Skeletal muscle tissue (tissue), 4 donors: ENCODE results near the gene HSD17B8. TPM values are rescaled to one million over a fixed set of nuclear protein-coding genes. Genes with fewer than 3 reads are reported as not detected.

Source experiments
- H3K27ac ChIP-seq: one replicate; pipeline ENCODE4 v1.7.0; 2013; ENCODE audit warnings: mild to moderate bottlenecking, low read depth, low read length, inconsistent platforms
- H3K27me3 ChIP-seq, 3 donors: one replicate each; pipeline ENCODE4 v1.7.0; 2013; ENCODE audit warnings: low read length in 3 of 3; ENCODE audit not compliant: control insufficient read depth in 3 of 3, insufficient read depth in 3 of 3
- H3K36me3 ChIP-seq, 3 donors: one replicate each; pipeline ENCODE4 v1.7.0; 2013; ENCODE audit warnings: low read length in 3 of 3; ENCODE audit not compliant: control insufficient read depth in 3 of 3, insufficient read depth in 3 of 3
- H3K4me1 ChIP-seq, 3 donors: one replicate each; pipeline ENCODE4 v1.7.0; 2013; ENCODE audit warnings: low read length in 3 of 3, mild to moderate bottlenecking in 3 of 3; ENCODE audit not compliant: control insufficient read depth in 3 of 3, insufficient read depth in 3 of 3
- H3K4me3 ChIP-seq, 3 donors: one replicate each; pipeline ENCODE4 v1.7.0; 2013; ENCODE audit warnings: low read length in 3 of 3
- H3K9ac ChIP-seq, 3 donors: one replicate each; pipeline ENCODE4 v1.7.0; 2013; ENCODE audit warnings: low read length in 3 of 3, mild to moderate bottlenecking in 3 of 3, moderate library complexity in 2 of 3, low read depth in 1 of 3
- H3K9me3 ChIP-seq, 3 donors: one replicate each; pipeline ENCODE4 v1.7.0; 2013; ENCODE audit warnings: low read length in 3 of 3; ENCODE audit not compliant: control insufficient read depth in 3 of 3
- total RNA-seq: library from RNA; depleted of rRNA; stranded (reverse); fragments of >200 nt; gene quantifications from one replicate; pipeline ENCODE4 v1.2.3, GENCODE V29; 2014
- donor health status: Osteomylitis.

HSD17B8 gene
- total RNA-seq: 15.7 TPM

DNA sequence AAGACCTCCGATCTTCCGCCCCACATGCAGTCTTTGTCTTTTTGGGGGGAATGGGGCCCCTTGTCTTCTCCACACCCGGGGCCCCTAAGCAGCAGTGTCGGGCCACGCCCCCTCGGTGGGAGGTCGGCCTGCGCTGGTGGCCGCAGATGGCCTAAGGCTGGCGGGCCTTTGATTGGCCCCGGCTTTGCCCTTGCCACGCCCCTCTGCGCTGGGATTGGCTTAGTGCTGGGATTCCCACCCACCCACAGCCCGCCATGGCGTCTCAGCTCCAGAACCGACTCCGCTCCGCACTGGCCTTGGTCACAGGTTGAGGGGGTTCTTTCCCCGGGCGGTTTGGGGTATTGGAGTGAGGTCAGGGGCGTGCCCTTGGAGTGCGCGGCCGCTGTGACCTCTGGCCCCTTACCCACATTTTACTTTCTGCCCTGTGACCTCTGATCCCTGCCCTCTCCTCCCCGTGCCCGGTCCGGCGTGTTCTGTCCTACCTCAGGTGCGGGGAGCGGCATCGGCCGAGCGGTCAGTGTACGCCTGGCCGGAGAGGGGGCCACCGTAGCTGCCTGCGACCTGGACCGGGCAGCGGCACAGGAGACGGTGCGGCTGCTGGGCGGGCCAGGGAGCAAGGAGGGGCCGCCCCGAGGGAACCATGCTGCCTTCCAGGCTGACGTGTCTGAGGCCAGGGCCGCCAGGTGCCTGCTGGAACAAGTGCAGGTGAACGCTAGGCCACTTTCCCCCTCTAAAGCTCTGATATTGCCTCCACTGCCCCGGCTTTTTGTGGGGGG, at the start of gene HSD17B8:
Gene HSD17B8 (plus strand): TSS at position 241 of the 776 bp plus-strand sequence. CDS start 14 bp downstream, at position 255.
- peaks cover 22 to 35% (median 32%) of the 10 kb centered on the region in 3 donors for H3K36me3 ChIP-seq
- H3K9ac ChIP-seq: peak within 1 kb of the TSS; percentile 90 to 96 (median 91)
- no peaks in the 10 kb centered on the region for H3K9me3 ChIP-seq
- H3K27ac ChIP-seq: peak within 1 kb of the TSS; percentile 66
- H3K4me1 ChIP-seq: peaks cover 34 to 61% (median 45%) of the 10 kb centered on the region in 3 donors
- H3K27me3 ChIP-seq: no peaks in the 10 kb centered on the region
- H3K4me3 ChIP-seq: peak within 1 kb of the TSS; percentile 83 to 93 (median 91)

DNA sequence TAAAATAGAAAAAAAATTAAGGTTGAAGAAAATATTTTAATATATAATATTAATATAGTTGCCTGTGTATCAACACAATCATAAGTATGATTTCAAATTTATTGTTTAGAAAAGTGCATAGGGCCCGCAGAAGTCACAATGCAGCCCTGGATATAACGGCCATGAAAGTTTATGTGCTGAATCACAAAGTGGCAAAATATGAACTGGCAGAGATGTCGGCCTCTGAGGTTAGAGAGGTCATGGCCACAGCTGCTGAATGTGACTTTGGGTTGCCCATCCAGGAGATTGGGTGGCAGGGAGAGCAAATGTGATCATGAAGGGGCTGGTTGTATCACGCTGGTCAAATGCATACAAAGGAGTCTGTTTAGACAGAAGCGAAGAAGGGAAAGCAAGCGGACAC, 47.9 kb upstream of the HSD17B8 start:
- Histone ChIP-seq H3K9me3 (no peaks in the 10 kb centered on the region), H3K36me3 (no peaks in the 10 kb centered on the region), H3K9ac (no peak overlapping the region), H3K27ac (no peak overlapping the region), H3K4me3 (no peak overlapping the region), H3K4me1 (peaks cover 3 to 12% (median 11%) of the 10 kb centered on the region in 3 donors), H3K27me3 (no peaks in the 10 kb centered on the region)

DNA sequence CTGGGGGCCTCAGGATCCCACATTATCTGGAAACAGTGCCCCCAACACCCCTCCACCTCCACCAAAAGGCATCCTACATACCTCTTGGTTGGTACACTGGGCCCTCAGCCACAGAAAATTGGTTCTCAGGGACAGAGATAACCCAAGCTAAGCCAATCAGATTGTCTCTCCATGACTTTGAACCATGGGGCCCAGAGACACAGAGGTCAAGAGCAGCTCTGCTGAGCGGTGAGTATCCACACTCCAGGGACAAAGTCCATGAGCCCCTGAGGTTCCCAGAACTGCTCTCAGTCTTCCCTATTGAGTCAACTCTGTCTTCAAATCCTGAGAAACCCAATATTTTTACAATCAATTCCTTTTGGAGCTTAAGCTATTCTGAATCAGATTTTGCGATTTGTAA, 47.5 kb upstream of the HSD17B8 start:
- H3K4me3 ChIP-seq: no peak overlapping the region
- no peak overlapping the region for H3K9ac ChIP-seq
- H3K27ac ChIP-seq: no peak overlapping the region
- peaks cover 7 to 17% (median 15%) of the 10 kb centered on the region in 3 donors for H3K4me1 ChIP-seq
- no peaks in the 10 kb centered on the region for H3K9me3 ChIP-seq
- H3K36me3 ChIP-seq: no peaks in the 10 kb centered on the region
- no peaks in the 10 kb centered on the region for H3K27me3 ChIP-seq

DNA sequence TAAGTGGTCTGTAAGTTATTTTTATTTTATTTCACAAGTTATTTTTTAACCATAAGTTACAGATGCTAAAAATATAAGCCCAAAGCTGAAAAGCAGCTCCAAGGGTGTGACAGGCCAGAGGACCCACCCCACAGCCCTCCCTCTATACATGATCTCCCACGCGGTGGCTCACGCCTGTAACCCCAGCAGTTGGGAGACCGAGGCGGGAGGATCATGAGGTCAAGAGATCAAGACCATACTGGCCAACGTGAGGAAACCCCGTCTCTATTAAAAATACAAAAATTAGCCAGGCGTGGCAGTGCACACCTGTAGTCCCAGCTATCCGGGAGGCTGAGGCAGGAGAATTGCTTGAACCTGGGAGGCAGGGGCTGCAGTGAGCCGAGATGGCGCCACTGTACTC, 44.4 kb upstream of the HSD17B8 start:
- no peak overlapping the region for H3K27ac ChIP-seq

DNA sequence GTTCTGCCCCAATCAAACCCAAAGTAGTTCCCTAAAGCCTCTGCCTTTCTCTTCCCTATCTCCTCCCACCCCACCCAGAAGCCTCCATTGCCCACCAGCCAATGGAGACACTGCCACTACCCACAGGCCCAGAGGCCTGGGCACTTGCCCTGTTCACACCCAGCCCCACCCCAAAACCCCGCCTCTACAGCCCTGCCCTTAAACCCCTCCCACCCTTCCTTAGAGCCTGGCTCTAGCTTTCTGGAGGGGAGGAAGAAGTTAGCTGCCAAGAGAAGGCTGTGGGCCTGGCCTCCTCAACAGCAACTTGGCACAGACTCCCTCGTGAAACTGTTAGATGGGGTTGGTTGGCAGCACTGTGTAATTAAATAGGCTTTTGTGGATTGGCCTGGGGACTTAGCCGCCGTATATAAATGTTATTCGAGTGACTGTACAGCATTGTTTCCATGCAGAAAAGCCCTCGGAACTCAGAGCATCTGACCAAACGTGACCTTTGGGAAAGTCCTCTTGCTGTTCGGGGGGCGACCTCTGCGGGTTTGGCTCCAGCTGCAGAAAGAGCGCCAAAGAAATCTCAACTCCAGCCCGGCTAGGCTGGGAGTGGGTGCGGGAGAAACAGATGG, 43.6 kb upstream of the HSD17B8 start:
- Histone ChIP-seq H3K4me3 (no peak overlapping the region), H3K9ac (peak overlapping the region in 2 of 3 donors; percentile 51 to 76), H3K9me3 (no peaks in the 10 kb centered on the region), H3K27ac (peak overlapping the region; percentile 56), H3K27me3 (no peaks in the 10 kb centered on the region), H3K36me3 (no peaks in the 10 kb centered on the region), H3K4me1 (peaks cover 7 to 21% (median 20%) of the 10 kb centered on the region in 3 donors)

More for the DNA sequence above, 44.4 kb upstream of the HSD17B8 start:
- Histone ChIP-seq H3K9ac (no peak overlapping the region), H3K36me3 (no peaks in the 10 kb centered on the region), H3K27me3 (no peaks in the 10 kb centered on the region), H3K4me1 (peaks cover 7 to 21% (median 20%) of the 10 kb centered on the region in 3 donors), H3K9me3 (no peaks in the 10 kb centered on the region), H3K4me3 (no peak overlapping the region)

DNA sequence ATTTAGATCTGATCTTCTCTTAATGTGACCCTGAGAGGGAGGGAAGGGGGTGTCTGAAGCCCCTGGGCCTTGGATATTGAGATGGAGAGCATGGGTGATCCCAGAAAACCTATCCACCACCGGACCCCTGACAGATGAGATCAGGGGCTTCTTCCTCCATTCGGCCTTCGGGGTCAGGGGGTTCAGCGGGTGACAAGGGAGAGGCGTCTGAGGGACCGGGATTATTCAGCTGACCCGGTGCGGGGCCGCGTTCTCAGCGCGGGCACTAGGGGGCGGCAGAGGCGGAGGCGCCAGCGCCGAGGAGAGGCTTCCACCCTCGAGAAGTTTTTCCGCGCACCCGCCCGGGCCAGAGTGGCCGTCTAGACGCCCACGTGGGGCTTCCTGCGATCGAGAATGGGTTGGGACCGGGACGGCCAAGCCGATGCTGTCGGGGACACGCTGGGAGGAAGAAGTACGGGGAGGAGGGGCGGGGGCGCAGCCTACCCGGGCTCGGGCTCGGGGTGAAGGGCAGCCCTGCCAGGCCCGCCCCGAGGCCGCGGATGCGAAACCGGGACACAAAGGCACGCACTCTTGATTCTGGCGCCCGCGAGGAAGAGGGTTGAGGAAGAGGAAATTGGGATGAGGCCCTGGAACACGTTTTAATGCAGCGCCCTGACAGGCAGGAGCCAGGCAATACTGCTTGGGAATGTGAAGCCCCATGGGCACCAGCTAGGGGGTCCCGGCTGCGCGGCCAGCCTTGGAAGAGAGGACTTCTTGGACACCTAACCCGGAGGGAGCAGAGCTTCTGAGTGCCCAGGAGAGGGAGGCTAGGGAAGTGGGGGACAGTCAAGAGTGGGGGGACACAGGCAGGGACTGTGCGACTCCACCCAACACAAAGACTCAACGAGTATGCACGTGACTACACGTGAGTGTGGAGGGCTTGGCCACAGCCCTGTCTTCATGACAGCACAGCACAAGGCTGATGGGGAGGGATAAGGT, 42.8 kb upstream of the HSD17B8 start:
- Histone ChIP-seq H3K27ac (peak overlapping the region; percentile 56), H3K36me3 (no peaks in the 10 kb centered on the region), H3K27me3 (no peaks in the 10 kb centered on the region), H3K9me3 (no peaks in the 10 kb centered on the region), H3K4me3 (peak overlapping the region; percentile 63 to 67 (median 66)), H3K9ac (peak overlapping the region; percentile 51 to 76 (median 74)), H3K4me1 (peaks cover 7 to 21% (median 20%) of the 10 kb centered on the region in 3 donors)

DNA sequence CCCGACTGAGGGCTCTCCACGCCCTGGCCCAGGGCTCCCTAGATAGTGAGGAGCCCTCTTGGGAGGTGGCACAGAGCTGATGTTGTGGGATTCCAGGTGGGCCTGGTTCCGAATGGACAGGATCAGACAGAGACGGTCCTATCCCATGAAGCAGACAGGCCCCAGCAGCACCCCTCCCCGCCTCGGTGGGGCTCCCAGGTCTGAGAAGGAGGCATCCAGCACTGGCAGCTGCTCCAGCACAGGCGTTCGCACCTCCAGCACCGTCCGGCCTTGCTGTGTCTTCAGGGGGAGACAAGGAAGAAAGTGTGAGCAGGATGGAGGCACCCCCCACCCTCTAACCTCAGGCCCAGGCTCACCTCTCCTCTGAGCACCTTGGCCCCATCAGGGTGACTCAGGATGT, 40.9 kb upstream of the HSD17B8 start:
- peaks cover 7 to 21% (median 20%) of the 10 kb centered on the region in 3 donors for H3K4me1 ChIP-seq
- no peak overlapping the region for H3K27ac ChIP-seq
- H3K36me3 ChIP-seq: no peaks in the 10 kb centered on the region
- H3K27me3 ChIP-seq: no peaks in the 10 kb centered on the region
- no peak overlapping the region for H3K9ac ChIP-seq
- H3K9me3 ChIP-seq: no peaks in the 10 kb centered on the region
- no peak overlapping the region for H3K4me3 ChIP-seq

DNA sequence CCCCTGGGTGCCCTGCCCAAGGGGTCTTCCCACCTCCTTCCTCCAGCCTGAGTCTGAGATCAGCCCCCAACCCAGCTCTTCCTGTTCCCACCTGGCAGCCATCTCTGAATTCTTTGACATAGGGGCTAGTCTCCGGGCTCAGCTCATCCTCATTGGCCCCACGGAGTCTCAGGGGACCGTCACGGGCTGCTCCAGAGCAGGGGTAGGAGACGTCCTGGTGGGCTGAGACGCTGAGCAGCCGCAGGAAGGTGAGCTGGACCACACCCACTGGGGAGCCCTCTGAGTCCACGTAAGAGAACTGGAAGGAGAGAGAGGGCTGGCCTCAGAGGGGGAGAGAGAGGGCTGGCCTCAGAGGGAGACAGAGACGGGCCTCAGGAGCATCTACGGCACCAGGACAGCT, 40.3 kb upstream of the HSD17B8 start:
- Histone ChIP-seq H3K9ac (no peak overlapping the region), H3K27ac (no peak overlapping the region), H3K4me3 (no peak overlapping the region), H3K27me3 (no peaks in the 10 kb centered on the region), H3K36me3 (no peaks in the 10 kb centered on the region), H3K4me1 (peaks cover 7 to 21% (median 20%) of the 10 kb centered on the region in 3 donors), H3K9me3 (no peaks in the 10 kb centered on the region)

DNA sequence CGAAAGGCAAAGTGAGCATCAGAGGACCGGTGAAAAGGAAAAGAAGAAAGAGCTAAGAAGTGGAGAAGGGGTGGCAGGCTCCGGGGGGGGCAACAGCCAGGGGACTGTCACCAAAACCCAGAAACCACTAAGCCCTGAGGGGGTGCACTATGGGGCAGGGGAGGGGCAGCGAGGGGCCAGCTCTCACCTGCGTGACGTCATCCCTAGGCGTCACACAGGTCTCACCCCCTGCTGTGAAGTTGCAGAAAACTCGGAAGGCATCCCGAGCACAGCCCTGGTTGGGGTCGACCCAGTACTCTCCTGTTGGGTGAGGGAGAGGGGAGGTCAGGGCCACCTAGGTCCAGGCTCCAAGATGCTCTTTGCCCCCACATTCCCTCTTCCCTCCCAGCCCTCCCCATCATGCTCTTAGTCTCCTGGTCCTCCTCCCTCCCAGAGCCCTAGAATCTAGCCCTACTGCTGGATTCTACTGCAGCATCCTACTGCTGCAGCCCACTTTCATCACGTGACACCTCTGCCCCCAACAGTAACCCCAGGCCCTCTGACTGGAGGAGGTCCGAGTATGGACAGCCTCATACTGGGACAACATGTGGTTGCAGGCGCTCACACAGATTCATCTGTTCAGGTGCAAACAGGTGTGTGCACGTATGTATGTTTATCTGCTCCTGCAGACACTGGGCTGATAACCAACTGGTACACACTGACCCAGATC, 39.6 kb upstream of the HSD17B8 start:
- H3K36me3 ChIP-seq: no peaks in the 10 kb centered on the region

More for the DNA sequence above, 39.6 kb upstream of the HSD17B8 start:
- Histone ChIP-seq H3K27me3 (no peaks in the 10 kb centered on the region), H3K9ac (no peak overlapping the region), H3K4me1 (peaks cover 7 to 21% (median 20%) of the 10 kb centered on the region in 3 donors), H3K4me3 (no peak overlapping the region), H3K27ac (no peak overlapping the region), H3K9me3 (no peaks in the 10 kb centered on the region)
